ENCODE results near the gene METTL13.

- TF ChIP-seq, protein P1, sequence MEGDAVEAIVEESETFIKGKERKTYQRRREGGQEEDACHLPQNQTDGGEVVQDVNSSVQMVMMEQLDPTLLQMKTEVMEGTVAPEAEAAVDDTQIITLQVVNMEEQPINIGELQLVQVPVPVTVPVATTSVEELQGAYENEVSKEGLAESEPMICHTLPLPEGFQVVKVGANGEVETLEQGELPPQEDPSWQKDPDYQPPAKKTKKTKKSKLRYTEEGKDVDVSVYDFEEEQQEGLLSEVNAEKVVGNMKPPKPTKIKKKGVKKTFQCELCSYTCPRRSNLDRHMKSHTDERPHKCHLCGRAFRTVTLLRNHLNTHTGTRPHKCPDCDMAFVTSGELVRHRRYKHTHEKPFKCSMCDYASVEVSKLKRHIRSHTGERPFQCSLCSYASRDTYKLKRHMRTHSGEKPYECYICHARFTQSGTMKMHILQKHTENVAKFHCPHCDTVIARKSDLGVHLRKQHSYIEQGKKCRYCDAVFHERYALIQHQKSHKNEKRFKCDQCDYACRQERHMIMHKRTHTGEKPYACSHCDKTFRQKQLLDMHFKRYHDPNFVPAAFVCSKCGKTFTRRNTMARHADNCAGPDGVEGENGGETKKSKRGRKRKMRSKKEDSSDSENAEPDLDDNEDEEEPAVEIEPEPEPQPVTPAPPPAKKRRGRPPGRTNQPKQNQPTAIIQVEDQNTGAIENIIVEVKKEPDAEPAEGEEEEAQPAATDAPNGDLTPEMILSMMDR (IDR thresholded peaks at IDR 0.05): peak in 2 of 4 experiments; percentile 15 to 37
- TF ChIP-seq POLR2A (IDR thresholded peaks at IDR 0.05): peak; percentile 95
These were observed 39.4 kb upstream of the METTL13 start, which contains the start of gene VAMP4 for GRCh38 chr1:171741872-171742576.
